GM23248 (cell line): Measurements from ENCODE around the gene KCNH3. TPM values are rescaled to one million over a fixed set of nuclear protein-coding genes. Genes with fewer than 3 reads are reported as not detected.

Experiments used
- DNase-seq: peaks from one replicate; pipeline ENCODE4 v3.0.0-alpha.2; 2015
- H2AFZ ChIP-seq: fragments of 200-600 bp; sonication (generic); 2 replicates; pipeline ENCODE4 v1.6.1; 2016; ENCODE audit warnings: antibody characterized with exemption
- H3F3A ChIP-seq: fragments of 200-600 bp; sonication (generic); 2 replicates; pipeline ENCODE4 v1.6.1; 2016; ENCODE audit warnings: mild to moderate bottlenecking, antibody characterized with exemption, mixed run types; ENCODE audit not compliant: insufficient read depth
- H3K27ac ChIP-seq: fragments of 200-600 bp; sonication (generic); 2 replicates; pipeline ENCODE4 v1.5.1; 2016; ENCODE audit warnings: mild to moderate bottlenecking
- H3K27me3 ChIP-seq: fragments of 200-600 bp; sonication (generic); replicated peaks from 2 replicates; pipeline ENCODE4 v1.6.1; 2016; ENCODE audit warnings: mild to moderate bottlenecking; ENCODE audit not compliant: insufficient read depth
- H3K36me3 ChIP-seq: fragments of 200-600 bp; sonication (generic); 2 replicates; pipeline ENCODE4 v1.6.1; 2016; ENCODE audit warnings: low read depth, mild to moderate bottlenecking
- H3K4me1 ChIP-seq: fragments of 200-600 bp; sonication (generic); 2 replicates; pipeline ENCODE4 v1.6.1; 2016; ENCODE audit warnings: mild to moderate bottlenecking; ENCODE audit not compliant: insufficient read depth
- H3K4me2 ChIP-seq: fragments of 200-600 bp; sonication (generic); one replicate; pipeline ENCODE4 v1.6.1; 2016; ENCODE audit warnings: mild to moderate bottlenecking; ENCODE audit not compliant: unreplicated experiment
- H3K4me3 ChIP-seq: fragments of 200-600 bp; sonication (generic); 2 replicates; pipeline ENCODE4 v1.5.1; 2016; ENCODE audit warnings: mild to moderate bottlenecking
- H3K79me2 ChIP-seq: fragments of 200-600 bp; sonication (generic); 2 replicates; pipeline ENCODE4 v1.6.1; 2016; ENCODE audit warnings: mild to moderate bottlenecking; ENCODE audit not compliant: insufficient read depth
- H3K9ac ChIP-seq: fragments of 200-600 bp; sonication (generic); 2 replicates; pipeline ENCODE4 v1.6.1; 2016; ENCODE audit warnings: mild to moderate bottlenecking
- H3K9me2 ChIP-seq: fragments of 200-600 bp; sonication (generic); 2 replicates; pipeline ENCODE4 v1.6.1; 2016; ENCODE audit warnings: mixed run types, mild to moderate bottlenecking, moderate library complexity; ENCODE audit not compliant: insufficient read depth
- H3K9me3 ChIP-seq: fragments of 200-600 bp; sonication (generic); one replicate; pipeline ENCODE4 v1.6.1; 2017; ENCODE audit warnings: low read depth
- H4K20me1 ChIP-seq: fragments of 200-600 bp; sonication (generic); 2 replicates; pipeline ENCODE4 v1.6.0; 2016; ENCODE audit not compliant: insufficient read depth
- EZH2 ChIP-seq: fragments of 200-600 bp; sonication (generic); IDR thresholded peaks from 2 replicates; pipeline ENCODE4 v1.6.1; 2018; ENCODE audit warnings: antibody characterized with exemption, mild to moderate bottlenecking; ENCODE audit not compliant: insufficient read depth, poor library complexity, severe bottlenecking
- EZH2phosphoT487 ChIP-seq: fragments of 200-600 bp; sonication (generic); IDR thresholded peaks from 2 replicates; pipeline ENCODE4 v1.6.1; 2018; ENCODE audit warnings: antibody characterized with exemption, moderate library complexity, mild to moderate bottlenecking, low read depth; ENCODE audit not compliant: insufficient read depth
- WGBS, 2 experiments: methylation state at CpG; one replicate each; pipeline ENCODE4 v1.1.6; 2015 to 2017; ENCODE audit warnings: low lambda C conversion rate in 2 of 2, low coverage in 1 of 2; ENCODE audit errors: missing lambda C conversion rate in 2 of 2; 5-methylcytosine and 5-hydroxymethylcytosine counted together
- in situ Hi-C: fragments of 300-500 bp; cut with MboI; formaldehyde crosslinking; loops from 2 replicates; pipeline ENCODE4 v1.15.0; 2020
- polyA plus RNA-seq: library from polyadenylated mRNA; unstranded; fragments of >200 nt; fragmentation: Nextera tagmentation; extraction: Ambion mirVana; gene quantifications from 2 replicates; pipeline ENCODE4 v1.2.1, GENCODE V29; 2016
- total RNA-seq: library from RNA; depleted of rRNA; stranded (reverse); fragments of >200 nt; shearing (Covaris generic); gene quantifications from 2 replicates; pipeline ENCODE4 v1.2.3, GENCODE V29; 2014

The KCNH3 gene
- total and polyA plus RNA-seq, 2 experiments from 2014 or later: 0.09 TPM; not detected in 1

- H2AFZ ChIP-seq: no peak overlapping the region
- H3K9me2 ChIP-seq: no peaks in the 10 kb centered on the region
These were observed 39.8 kb downstream of the KCNH3 start for GRCh38 chr12:49578471-49579112.

GRCh38 chr12:49580572-49581535 is 42.0 kb downstream of the KCNH3 start:
- no peak for TF ChIP-seq EZH2phosphoT487
- TF ChIP-seq EZH2: no peak
- H4K20me1 ChIP-seq: no peaks in the 10 kb centered on the region
- no peak overlapping the region for H3K4me3 ChIP-seq
- in situ Hi-C loops: no loop called here
- H3K36me3 ChIP-seq: no peaks in the 10 kb centered on the region
- peak; percentile 84 for DNase-seq
- no peaks in the 10 kb centered on the region for H3K9me3 ChIP-seq
- no peak overlapping the region for H2AFZ ChIP-seq
- H3K9me2 ChIP-seq: no peaks in the 10 kb centered on the region
- H3K9ac ChIP-seq: no peak overlapping the region
- H3K4me1 ChIP-seq: no peaks in the 10 kb centered on the region
- H3K27ac ChIP-seq: no peak overlapping the region
- H3K79me2 ChIP-seq: no peaks in the 10 kb centered on the region
- H3F3A ChIP-seq: no peaks in the 10 kb centered on the region
- 24 to 27% methylated on average over 8 of the region's 8 CpGs for whole genome bisulfite sequencing, 2 experiments
- H3K27me3 ChIP-seq: no peaks in the 10 kb centered on the region
- H3K4me2 ChIP-seq: no peak overlapping the region

More at GRCh38 chr12:49578471-49579112, 39.8 kb downstream of the KCNH3 start:
- no peaks in the 10 kb centered on the region for H3K4me1 ChIP-seq
- no peak for DNase-seq
- no peak overlapping the region for H3K9ac ChIP-seq
- no peaks in the 10 kb centered on the region for H3K9me3 ChIP-seq
- TF ChIP-seq EZH2phosphoT487: no peak
- no peak for TF ChIP-seq EZH2
- H3K27me3 ChIP-seq: no peaks in the 10 kb centered on the region
- in situ Hi-C loops: no loop called here
- no peaks in the 10 kb centered on the region for H3K79me2 ChIP-seq
- no peak overlapping the region for H3K27ac ChIP-seq
- 89 to 93% methylated on average over 13 of the region's 13 CpGs for WGBS, 2 experiments
- H3K4me3 ChIP-seq: no peak overlapping the region
- H4K20me1 ChIP-seq: no peaks in the 10 kb centered on the region
- 0 out of 2 replicates have a peak, but pooled peaks cover 3% of the 10 kb centered on the region for H3K36me3 ChIP-seq
- no peaks in the 10 kb centered on the region for H3F3A ChIP-seq
- no peak overlapping the region for H3K4me2 ChIP-seq

- no peaks in the 10 kb centered on the region for H4K20me1 ChIP-seq
- H3K27ac ChIP-seq: no peak overlapping the region
- no peaks in the 10 kb centered on the region for H3K4me1 ChIP-seq
- H3K36me3 ChIP-seq: no peaks in the 10 kb centered on the region
- no peaks in the 10 kb centered on the region for H3K9me2 ChIP-seq
- no peaks in the 10 kb centered on the region for H3K79me2 ChIP-seq
- in situ Hi-C loops: no loop called here
- H3K4me3 ChIP-seq: no peak overlapping the region
- 94 to 100% methylated on average over 1 of the region's 1 CpG for WGBS, 2 experiments
- no peak overlapping the region for H3K9ac ChIP-seq
- no peaks in the 10 kb centered on the region for H3F3A ChIP-seq
- no peak overlapping the region for H3K4me2 ChIP-seq
- no peaks in the 10 kb centered on the region for H3K27me3 ChIP-seq
- H3K9me3 ChIP-seq: no peaks in the 10 kb centered on the region
- DNase-seq: no peak
- TF ChIP-seq EZH2phosphoT487 (no peak), EZH2 (no peak)
- H2AFZ ChIP-seq: no peak overlapping the region
These were observed 43.4 kb downstream of the KCNH3 start for GRCh38 chr12:49582201-49582600.

GRCh38 chr12:49582850-49583249 is 44.0 kb downstream of the KCNH3 start:
- no peak overlapping the region for H3K9ac ChIP-seq
- in situ Hi-C loops: no loop called here
- no peak overlapping the region for H2AFZ ChIP-seq
- DNase-seq: no peak
- H3K27ac ChIP-seq: no peak overlapping the region
- H3K36me3 ChIP-seq: no peaks in the 10 kb centered on the region
- no peaks in the 10 kb centered on the region for H3K79me2 ChIP-seq
- no peak overlapping the region for H3K4me2 ChIP-seq
- WGBS, 2 experiments: 70 to 72% methylated on average over 4 of the region's 4 CpGs
- H3K4me3 ChIP-seq: no peak overlapping the region
- H3K9me3 ChIP-seq: no peaks in the 10 kb centered on the region
- H3K4me1 ChIP-seq: no peaks in the 10 kb centered on the region
- no peak for TF ChIP-seq EZH2phosphoT487
- TF ChIP-seq EZH2: no peak
- H3F3A ChIP-seq: no peaks in the 10 kb centered on the region
- H3K27me3 ChIP-seq: no peaks in the 10 kb centered on the region
- H4K20me1 ChIP-seq: no peaks in the 10 kb centered on the region
- H3K9me2 ChIP-seq: no peaks in the 10 kb centered on the region
